HG03457 (cell line): Measurements from ENCODE around the gene EFCAB14.
"Not testable (repeated sequence)": the region's sequence is repeated elsewhere in the genome, so short reads cannot be mapped to it uniquely, and the experiment has no call there.

Experiments used
- ATAC-seq: cut with Tn5 transposase; IDR thresholded peaks from one replicate; pipeline ENCODE4 v1.9.1; 2021; ENCODE audit warnings: moderate number of reproducible peaks; ENCODE audit not compliant: unreplicated experiment

Gene EFCAB14

DNA sequence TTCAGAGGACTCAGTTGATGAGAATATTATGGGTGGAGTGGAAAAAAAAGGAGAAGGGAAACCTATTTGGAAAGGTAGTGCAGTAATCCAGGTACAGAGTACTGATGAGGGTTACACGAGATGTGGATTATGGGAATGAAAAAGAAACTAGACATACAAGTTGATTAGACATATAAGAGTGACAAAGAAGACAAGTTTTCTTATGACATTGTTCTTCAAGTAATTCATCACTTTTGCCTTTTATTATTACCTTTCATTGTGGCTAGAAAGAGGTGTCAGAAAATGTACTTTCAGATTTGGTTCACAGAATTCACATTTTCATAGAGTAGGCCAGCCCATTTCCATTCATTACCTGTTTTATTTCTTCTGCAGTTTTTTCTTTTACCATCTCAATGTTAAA is 61.1 kb downstream of the EFCAB14 start:
- ATAC-seq = no peak

GRCh38 chr1:46656643-46657042 is 62.3 kb downstream of the EFCAB14 start:
- no peak for ATAC-seq

- ATAC-seq = no peak
Observed at GRCh38 chr1:46655848-46656247, 63.1 kb downstream of the EFCAB14 start.

GRCh38 chr1:46654698-46655097 is 64.2 kb downstream of the EFCAB14 start:
- ATAC-seq = not testable (repeated sequence)

DNA sequence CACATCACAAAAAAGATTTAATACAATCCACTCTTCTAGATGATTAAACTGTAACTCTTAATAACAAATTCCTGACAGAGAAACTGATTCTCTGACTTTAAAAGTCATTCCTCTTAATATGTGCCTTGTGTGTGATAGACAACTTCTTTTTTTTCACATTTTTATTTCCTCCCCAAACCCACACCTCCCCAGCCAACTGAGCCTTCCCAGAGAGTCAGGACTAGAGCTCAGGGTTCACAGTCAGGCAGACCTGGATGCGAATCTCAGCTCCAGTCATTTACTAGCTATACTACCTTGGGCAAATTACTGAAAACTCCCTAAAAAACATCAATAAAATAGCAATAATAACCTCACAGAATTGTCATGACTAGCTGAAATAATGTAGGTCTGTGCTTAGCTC is 64.9 kb downstream of the EFCAB14 start:
- no peak for ATAC-seq

- ATAC-seq = no peak
Observed at GRCh38 chr1:46653405-46653958, 65.4 kb downstream of the EFCAB14 start.

- no peak for ATAC-seq
Observed at GRCh38 chr1:46652321-46653100, 66.4 kb downstream of the EFCAB14 start.

DNA sequence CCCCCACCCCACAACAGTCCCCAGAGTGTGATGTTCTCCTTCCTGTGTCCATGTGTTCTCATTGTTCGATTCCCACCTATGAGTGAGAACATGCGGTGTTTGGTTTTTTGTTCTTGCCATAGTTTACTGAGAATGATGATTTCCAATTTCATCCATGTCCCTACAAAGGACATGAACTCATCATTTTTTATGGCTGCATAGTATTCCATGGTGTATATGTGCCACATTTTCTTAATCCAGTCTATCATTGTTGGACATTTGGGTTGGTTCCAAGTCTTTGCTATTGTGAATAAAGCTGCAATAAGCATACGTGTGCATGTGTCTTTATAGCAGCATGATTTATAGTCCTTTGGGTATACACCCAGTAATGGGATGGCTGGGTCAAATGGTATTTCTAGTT is 67.8 kb downstream of the EFCAB14 start:
- not testable (repeated sequence) for ATAC-seq

- no peak for ATAC-seq
Observed at GRCh38 chr1:46650491-46650890, 68.4 kb downstream of the EFCAB14 start.

GRCh38 chr1:46649764-46650163 is 69.2 kb downstream of the EFCAB14 start:
- ATAC-seq = no peak

GRCh38 chr1:46647611-46648010 is 71.3 kb downstream of the EFCAB14 start:
- ATAC-seq = no peak

- ATAC-seq = no peak
Observed at GRCh38 chr1:46646844-46647243, 72.1 kb downstream of the EFCAB14 start.

DNA sequence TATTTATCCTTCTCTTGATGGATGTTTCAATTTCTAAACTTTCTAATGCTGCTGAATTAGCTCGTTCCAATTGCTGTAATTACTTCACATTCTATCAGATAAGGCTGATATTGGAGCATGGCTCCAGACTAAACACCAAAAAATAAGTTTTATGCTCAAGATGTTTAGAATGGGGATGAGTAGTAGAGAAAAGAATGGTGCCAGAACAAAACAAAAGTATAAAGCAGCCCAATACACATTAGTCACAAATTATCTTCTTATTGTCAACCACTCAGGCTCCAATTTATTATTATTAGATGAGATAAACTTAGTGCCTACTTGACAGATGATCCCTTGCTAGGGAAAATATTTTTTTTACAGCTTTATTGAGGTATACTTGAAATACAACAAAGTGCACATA is 72.6 kb downstream of the EFCAB14 start:
- ATAC-seq = no peak

DNA sequence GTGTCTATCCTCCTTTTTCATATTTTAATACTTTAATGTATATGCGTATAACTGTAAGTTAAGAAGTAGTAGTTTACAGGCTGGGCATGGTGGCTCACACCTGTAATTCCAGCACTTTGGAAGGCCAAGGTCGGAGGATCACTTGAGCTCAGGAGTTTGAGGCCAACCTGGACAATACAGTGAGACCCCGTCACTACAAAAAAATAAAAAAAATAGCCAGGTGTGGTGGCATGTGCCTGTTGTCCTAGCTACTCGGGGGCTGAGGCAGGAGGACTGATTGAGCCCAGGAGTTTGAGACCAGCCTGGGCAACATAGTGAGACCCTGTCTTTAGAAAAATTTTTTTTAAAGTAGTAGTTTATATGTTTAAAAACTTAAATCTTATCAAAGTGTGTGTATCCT is 73.1 kb downstream of the EFCAB14 start:
- no peak for ATAC-seq

- no peak for ATAC-seq
Observed at GRCh38 chr1:46643368-46643775, 75.5 kb downstream of the EFCAB14 start.

- no peak for ATAC-seq
Observed at GRCh38 chr1:46642115-46642680, 76.7 kb downstream of the EFCAB14 start.

- no peak for ATAC-seq
Observed at GRCh38 chr1:46639547-46639946, 79.4 kb downstream of the EFCAB14 start.

- ATAC-seq = no peak
Observed at GRCh38 chr1:46638921-46639320, 80.0 kb downstream of the EFCAB14 start.

DNA sequence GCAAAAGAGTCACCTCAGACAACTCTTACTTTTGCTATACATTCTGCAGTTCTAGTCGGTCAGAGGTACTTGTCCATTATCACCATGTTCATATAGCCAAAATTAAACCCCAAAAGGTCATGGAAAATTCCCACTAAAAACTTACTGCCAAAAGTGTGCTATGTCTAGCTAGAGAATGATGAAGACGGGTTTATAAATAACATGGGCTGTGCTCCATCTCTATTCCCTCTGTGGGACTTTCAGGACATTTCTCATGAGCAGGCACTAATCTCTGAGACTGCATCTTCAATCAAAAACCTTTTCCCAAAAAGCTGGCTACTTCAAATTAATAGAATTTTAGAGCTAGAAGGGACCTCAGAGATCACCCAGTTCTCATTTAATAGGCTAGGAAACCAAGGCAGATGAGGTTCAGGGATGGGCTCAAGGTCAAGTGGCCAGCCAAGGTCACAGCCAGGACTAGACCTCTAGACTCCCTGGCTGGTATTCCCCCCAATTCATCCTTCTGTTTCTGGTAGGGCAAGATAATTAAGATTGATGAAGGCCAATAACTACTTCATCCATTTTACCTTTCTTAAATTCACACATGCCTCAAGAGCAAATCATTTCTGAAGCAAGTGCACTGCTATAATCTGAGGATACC is 81.3 kb downstream of the EFCAB14 start:
- no peak for ATAC-seq

DNA sequence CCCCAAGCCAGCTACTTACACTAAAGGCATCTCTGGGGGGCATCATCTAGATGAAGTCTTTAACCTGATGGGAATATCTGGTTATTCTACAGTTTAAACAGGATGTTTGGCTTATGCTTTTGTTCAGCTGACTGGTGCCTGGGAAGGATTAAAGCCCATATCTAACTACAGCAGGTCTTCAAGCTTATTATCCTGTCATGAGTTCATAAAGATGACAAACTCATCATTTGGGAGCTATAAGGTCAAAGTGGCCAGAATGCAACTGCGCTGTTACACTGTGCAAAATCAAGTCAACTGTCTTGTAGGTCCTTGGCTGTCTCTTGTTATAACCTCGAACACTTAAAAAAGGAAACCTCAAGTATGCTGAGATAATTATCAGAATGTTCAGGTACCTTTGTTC is 83.7 kb downstream of the EFCAB14 start:
- ATAC-seq = no peak

DNA sequence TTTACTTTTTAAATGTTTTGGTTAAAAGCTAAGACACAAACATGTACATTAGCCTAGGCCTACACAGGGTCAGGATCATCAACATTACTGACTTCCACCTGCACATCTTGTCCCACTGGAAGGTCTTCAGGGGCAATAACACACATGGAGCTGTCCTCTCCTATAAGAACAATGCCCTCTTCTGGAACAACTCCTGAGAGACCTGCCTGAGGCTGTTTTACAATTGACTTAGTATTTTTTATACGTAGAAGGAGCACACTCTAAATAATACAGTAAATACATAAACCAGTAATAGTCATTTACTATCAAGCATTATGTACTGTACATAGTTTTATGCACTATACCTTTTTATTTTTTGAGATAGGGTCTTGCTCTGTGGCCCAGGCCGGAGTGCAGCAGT is 88.2 kb downstream of the EFCAB14 start:
- ATAC-seq = no peak
